ENCODE results near the gene SLC2A4.

The SLC2A4 gene

DNA sequence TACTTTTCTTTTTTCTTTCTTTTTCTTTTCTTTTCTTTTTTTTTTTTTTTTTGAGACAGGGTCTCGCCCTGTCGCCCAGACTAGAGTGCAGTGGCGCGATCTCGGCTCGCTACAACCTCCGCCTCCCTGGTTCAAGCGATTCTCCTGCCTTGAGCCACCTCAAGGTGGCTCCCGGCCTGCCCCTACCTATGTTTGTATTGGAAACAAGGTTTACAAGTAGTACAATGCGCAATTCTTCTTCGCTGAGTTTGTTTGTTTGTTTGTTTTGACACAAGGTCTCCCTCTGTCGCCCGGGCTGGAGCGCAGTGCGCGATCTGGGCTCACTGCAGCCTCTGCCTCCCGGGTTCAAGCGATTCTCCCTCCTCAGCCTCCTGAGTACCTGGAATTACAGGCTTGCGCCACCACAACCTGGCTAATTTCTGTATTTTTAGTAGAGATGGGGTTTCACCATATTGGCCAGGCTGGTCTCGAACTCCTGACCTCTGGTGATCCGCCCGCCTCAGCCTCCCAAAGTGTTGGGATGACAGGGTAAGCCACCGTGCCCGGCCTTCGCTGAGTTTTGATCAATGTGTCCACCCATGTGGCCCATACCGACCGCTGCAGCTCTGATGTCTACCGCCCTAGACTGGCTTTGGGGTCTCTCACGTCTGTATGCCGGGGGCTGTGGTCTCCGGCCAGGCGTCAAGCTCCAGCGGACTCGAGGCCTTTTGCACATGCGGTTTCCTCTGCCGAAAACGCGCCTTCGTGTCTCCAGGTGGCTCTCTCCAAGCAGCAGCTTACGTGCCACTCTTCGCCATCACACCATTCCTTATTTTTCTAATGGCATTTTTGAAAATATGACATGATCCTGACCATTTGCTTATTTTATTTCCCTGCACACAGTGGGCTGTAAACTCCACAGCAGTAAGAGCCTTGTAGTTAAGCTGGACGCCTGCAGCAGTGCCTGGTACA lies 14.0 kb downstream of the SLC2A4 start:
- H3K27ac ChIP-seq = peak overlapping the region; percentile 32 to 48
- H3K4me3 ChIP-seq = peak overlapping the region; percentile 55
- DNase-seq (ENCODE audit: low spot score) = peak; percentile 68
- TF ChIP-seq, protein P1, sequence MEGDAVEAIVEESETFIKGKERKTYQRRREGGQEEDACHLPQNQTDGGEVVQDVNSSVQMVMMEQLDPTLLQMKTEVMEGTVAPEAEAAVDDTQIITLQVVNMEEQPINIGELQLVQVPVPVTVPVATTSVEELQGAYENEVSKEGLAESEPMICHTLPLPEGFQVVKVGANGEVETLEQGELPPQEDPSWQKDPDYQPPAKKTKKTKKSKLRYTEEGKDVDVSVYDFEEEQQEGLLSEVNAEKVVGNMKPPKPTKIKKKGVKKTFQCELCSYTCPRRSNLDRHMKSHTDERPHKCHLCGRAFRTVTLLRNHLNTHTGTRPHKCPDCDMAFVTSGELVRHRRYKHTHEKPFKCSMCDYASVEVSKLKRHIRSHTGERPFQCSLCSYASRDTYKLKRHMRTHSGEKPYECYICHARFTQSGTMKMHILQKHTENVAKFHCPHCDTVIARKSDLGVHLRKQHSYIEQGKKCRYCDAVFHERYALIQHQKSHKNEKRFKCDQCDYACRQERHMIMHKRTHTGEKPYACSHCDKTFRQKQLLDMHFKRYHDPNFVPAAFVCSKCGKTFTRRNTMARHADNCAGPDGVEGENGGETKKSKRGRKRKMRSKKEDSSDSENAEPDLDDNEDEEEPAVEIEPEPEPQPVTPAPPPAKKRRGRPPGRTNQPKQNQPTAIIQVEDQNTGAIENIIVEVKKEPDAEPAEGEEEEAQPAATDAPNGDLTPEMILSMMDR (IDR thresholded peaks at IDR 0.05) = no peak

DNA sequence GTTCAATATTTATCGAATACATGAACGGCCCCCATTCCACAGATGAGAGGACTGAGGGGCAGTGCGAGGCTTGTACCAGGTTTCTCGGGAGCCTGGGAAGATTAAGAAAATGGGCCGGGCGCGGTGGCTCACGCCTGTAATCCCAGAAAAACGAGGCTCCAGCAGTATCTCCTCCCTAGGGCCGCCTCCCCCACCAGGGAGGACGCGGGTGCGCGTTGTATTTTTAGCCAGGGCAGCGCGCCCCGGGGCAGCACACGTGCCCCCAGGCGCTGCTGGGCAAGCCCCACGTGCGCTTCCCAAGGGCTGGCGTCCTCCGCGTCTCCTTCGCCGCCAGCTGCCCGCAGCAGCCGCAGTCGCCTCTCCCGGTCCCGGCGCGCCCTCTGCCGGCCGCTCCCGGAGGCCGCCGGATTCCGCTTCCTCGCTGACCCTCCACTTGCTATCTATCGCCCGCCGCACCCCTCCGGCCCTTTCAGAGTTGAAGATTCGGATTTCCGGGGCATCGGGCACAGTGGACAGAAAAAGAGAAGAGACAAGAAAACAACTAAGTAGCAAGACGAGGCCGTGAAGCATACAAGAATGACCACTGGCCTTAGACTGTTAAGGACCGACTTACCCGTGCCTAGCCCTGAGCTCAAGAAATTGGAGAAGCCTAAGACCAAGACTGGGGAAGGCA lies 14.8 kb downstream of the SLC2A4 start:
- peak; percentile 85 for DNase-seq (ENCODE audit: low spot score)
- TF ChIP-seq, protein P1 (IDR thresholded peaks at IDR 0.05) = peak; percentile 98
- Histone ChIP-seq H3K4me3 (peak overlapping the region; percentile 55), H3K27ac (peak overlapping the region; percentile 32 to 48)

DNA sequence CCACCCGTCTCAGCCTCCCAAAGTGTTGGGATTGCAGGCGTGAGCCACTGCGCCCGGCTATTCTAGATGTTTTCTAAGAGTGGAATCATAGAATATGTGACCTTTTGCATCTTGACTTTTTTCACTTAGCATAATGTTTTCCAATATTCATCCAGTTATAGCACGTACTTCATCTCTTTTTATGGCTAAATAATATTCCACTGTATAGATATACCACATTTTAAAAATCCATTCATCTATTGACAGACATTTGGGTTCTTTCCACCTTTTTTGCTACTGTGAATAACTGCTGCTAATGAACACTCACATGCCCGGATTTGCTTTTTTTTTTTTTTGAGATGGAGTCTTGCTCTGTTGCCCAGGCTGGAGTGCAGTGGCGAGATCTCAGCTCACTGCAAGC lies 22.7 kb downstream of the SLC2A4 start:
- TF ChIP-seq, protein P1 (IDR thresholded peaks at IDR 0.05) = no peak
- Histone ChIP-seq H3K27ac (no peak overlapping the region), H3K4me3 (no peak overlapping the region)
- no peak for DNase-seq (ENCODE audit: low spot score)

DNA sequence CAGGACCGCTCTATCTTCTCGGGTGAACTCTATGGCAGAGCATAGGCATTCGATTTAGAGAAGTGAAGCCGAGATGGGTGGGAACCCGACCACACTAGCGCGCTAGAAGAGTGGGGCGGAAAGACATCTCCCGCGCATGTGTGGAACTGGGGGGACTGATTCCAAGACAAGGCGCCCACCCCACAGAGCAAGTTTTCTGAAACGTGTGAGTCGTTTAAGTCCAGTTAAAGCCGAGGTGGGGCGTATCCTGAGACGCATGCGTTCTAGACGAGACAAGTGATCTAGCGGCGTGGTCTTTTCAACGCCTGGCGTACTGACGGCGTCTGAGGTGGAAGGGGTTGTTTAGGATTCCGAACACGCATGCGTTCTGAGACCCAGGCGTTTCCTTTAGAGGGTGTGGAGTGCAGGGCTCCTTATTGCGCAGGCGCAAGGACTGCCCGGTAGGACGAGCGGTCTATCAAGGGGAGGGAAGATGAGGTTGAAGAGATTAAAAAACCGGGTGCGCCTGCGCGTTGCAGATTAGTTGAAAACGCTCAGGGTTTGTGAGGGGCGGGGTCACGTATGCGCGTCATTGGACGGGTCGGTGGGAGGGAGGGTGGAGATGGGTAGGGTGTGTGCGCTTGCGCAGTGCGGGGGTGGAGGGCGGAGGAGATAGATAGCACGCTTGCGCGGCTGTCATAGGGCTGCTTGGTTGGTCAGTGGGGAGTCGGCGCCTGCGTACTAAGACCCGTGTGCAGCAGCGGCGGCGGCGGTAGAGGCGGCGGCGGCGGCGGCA lies 25.6 kb downstream of the SLC2A4 start, which contains the start of gene EIF5A:
TSS of gene EIF5A (plus strand) at position 718 of the 775 bp plus-strand sequence. CDS start 2,008 bp downstream, outside the sequence.
- DNase-seq (ENCODE audit: low spot score) = peak; percentile 99
- Histone ChIP-seq H3K4me3 (peak within 1 kb of the TSS; percentile 92), H3K27ac (peak within 1 kb of the TSS; percentile 99)
- TF ChIP-seq, protein P1 (IDR thresholded peaks at IDR 0.05) = no peak

DNA sequence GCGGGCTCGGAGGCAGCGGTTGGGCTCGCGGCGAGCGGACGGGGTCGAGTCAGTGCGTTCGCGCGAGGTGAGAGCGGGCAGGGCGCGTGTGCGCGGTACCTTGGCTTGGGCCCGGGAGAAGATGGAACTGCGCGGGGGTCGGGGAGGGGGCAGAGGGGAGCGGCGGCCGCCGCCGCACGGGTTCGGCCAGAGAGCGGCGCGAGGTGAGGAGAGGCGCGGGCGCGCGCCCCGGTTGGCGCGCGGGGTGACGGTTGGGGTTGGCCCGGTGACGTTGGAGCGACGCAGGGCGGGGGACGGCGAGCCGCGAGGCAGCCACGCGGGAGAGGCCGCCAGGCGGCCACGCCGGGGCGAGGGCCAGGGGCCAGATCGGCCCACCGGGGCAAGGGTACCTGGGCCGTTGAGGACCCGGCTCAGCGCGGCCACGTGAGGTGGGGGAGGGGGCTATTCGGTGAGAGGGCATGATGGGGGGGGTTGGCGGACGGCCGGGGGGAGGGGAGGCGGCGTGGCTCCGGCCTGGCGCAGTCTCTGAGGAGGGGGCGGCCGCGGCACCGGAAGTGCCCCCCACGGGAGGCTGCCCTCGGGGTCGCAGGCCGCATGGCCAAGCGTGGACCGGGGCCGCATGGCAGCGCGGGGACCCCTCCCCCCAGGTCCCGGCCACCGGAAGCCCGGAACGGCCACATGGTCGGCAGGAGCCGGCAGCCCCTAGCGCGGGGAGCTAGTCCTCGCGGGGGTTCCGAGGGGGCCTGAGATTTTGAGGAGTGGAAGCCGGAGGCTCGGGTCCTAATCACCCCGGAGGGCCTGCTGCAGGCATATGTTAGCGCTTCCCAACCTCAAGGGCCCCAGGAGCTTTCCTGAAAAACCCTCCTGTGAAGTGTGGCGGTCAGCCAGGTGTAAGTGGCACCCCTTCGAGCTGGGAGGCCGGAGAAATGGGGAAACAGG lies 26.4 kb downstream of the SLC2A4 start:
- TF ChIP-seq, protein P1 (IDR thresholded peaks at IDR 0.05) = no peak
- DNase-seq (ENCODE audit: low spot score) = no peak
- peak overlapping the region; percentile 99 for H3K27ac ChIP-seq
- peak overlapping the region; percentile 92 for H3K4me3 ChIP-seq
